ENCODE results near the gene CTXND1.

CTXND1 gene

DNA sequence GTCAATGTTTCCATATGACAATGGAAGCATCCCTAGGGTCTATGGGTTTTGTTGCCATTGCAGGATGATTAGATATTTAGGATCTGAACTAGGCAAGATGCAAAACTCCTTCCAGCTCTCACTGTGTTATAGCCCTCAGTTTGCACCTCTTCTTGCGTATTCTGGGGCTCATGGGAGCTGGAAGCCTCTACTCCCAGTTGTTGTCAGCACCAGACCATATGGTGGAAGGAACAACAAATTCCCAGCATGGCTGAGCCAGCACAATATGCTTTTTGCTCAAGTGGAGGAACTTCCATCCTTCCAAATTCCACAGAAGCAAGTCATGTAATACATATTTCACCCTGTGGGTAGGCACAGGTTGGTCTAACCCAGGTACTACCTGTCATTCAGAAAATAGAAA lies 18.5 kb upstream of the CTXND1 start:
- Histone ChIP-seq H3K79me2 (ENCODE audit: control insufficient read depth, low read length) (no peaks in the 10 kb centered on the region), H3K27ac (ENCODE audit: low read depth, low read length) (no peak overlapping the region), H3F3A (ENCODE audit: control insufficient read depth, insufficient read depth) (no peaks in the 10 kb centered on the region), H3K4me3 (ENCODE audit: low read length) (no peak overlapping the region), H3K9me2 (replicated peaks; ENCODE audit: control insufficient read depth, low read length) (no peaks in the 10 kb centered on the region), H3K4me2 (ENCODE audit: low read length) (no peak overlapping the region), H3K36me3 (ENCODE audit: control insufficient read depth, low read length) (no peaks in the 10 kb centered on the region), H4K20me1 (ENCODE audit: control insufficient read depth, insufficient read depth, low read depth, low read length) (no peaks in the 10 kb centered on the region), H3K4me1 (ENCODE audit: control insufficient read depth, low read length) (no peaks in the 10 kb centered on the region), H3K9me3 (ENCODE audit: control insufficient read depth, insufficient read depth, low read length) (no peaks in the 10 kb centered on the region), H3K27me3 (ENCODE audit: control insufficient read depth, low read length) (no peaks in the 10 kb centered on the region; the same call in 1 of the 2 replicates)
- TF ChIP-seq EZH2phosphoT487 (IDR thresholded peaks at IDR 0.05; ENCODE audit: borderline replicate concordance, low read length) (no peak), CTCF (IDR thresholded peaks at IDR 0.05; ENCODE audit: low read depth, low read length, poor library complexity, severe bottlenecking) (no peak)

- no peaks in the 10 kb centered on the region for H3K9me2 ChIP-seq (replicated peaks; ENCODE audit: control insufficient read depth, low read length)
- TF ChIP-seq EZH2phosphoT487 (IDR thresholded peaks at IDR 0.05; ENCODE audit: borderline replicate concordance, low read length) (no peak), CTCF (IDR thresholded peaks at IDR 0.05; ENCODE audit: low read depth, low read length, poor library complexity, severe bottlenecking) (no peak)
Measured at GRCh38 chr15:80268101-80268500, 16.1 kb upstream of the CTXND1 start.

DNA sequence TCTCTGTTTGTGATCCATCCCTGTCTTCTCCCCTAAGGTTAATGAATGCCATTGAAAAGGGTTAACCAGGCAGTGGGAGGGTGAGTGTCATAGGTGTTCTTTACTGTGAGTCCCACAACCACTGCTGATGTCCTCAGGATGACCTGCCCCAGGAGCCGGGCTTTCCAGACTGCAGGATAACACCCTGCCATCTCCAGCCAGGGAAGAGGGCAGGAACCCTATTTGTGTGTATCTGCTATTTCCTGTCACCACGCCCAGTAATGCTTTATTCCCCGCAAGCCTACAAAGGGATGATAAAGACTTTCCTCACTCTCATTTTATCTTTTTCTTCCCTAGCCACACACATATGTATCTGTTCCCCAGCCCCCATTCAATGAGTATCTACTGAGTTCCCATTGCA lies 15.6 kb upstream of the CTXND1 start:
- Histone ChIP-seq H3K4me1 (ENCODE audit: control insufficient read depth, low read length) (no peaks in the 10 kb centered on the region), H3K27ac (ENCODE audit: low read depth, low read length) (no peak overlapping the region), H3F3A (ENCODE audit: control insufficient read depth, insufficient read depth) (no peaks in the 10 kb centered on the region), H3K9me2 (replicated peaks; ENCODE audit: control insufficient read depth, low read length) (no peaks in the 10 kb centered on the region), H3K27me3 (ENCODE audit: control insufficient read depth, low read length) (no peaks in the 10 kb centered on the region; the same call in 1 of the 2 replicates), H3K79me2 (ENCODE audit: control insufficient read depth, low read length) (no peaks in the 10 kb centered on the region), H3K4me2 (ENCODE audit: low read length) (no peak overlapping the region), H3K36me3 (ENCODE audit: control insufficient read depth, low read length) (no peaks in the 10 kb centered on the region), H3K9me3 (ENCODE audit: control insufficient read depth, insufficient read depth, low read length) (no peaks in the 10 kb centered on the region), H4K20me1 (ENCODE audit: control insufficient read depth, insufficient read depth, low read depth, low read length) (no peaks in the 10 kb centered on the region), H3K4me3 (ENCODE audit: low read length) (no peak overlapping the region)
- TF ChIP-seq CTCF (IDR thresholded peaks at IDR 0.05; ENCODE audit: low read depth, low read length, poor library complexity, severe bottlenecking) (no peak), EZH2phosphoT487 (IDR thresholded peaks at IDR 0.05; ENCODE audit: borderline replicate concordance, low read length) (no peak)

More at GRCh38 chr15:80268101-80268500, 16.1 kb upstream of the CTXND1 start:
- H3K4me1 ChIP-seq (ENCODE audit: control insufficient read depth, low read length), result no peaks in the 10 kb centered on the region
- no peak overlapping the region for H3K4me2 ChIP-seq (ENCODE audit: low read length)
- no peak overlapping the region for H3K4me3 ChIP-seq (ENCODE audit: low read length)
- no peaks in the 10 kb centered on the region for H3K9me3 ChIP-seq (ENCODE audit: control insufficient read depth, insufficient read depth, low read length)
- no peaks in the 10 kb centered on the region for H4K20me1 ChIP-seq (ENCODE audit: control insufficient read depth, insufficient read depth, low read depth, low read length)
- no peaks in the 10 kb centered on the region; the same call in 1 of the 2 replicates for H3K27me3 ChIP-seq (ENCODE audit: control insufficient read depth, low read length)
- no peak overlapping the region for H3K27ac ChIP-seq (ENCODE audit: low read depth, low read length)
- H3K36me3 ChIP-seq (ENCODE audit: control insufficient read depth, low read length), result no peaks in the 10 kb centered on the region
- no peaks in the 10 kb centered on the region for H3F3A ChIP-seq (ENCODE audit: control insufficient read depth, insufficient read depth)
- H3K79me2 ChIP-seq (ENCODE audit: control insufficient read depth, low read length), result no peaks in the 10 kb centered on the region

Measured in DOHH2 (cell line).